SK-N-SH treated with all-trans-retinoic acid at 6 μM for 48 hours (cell line): Measurements from ENCODE around the gene TWSG1.

Experiments
- ATAC-seq: fragments of 200-7000 bp; cut with Tn5 transposase; 3 replicates; pipeline ENCODE4 v1.9.1; 2020; ENCODE audit warnings: mild to moderate bottlenecking, moderate library complexity
- ARNTL ChIP-seq: fragments of 450-650 bp; formaldehyde crosslinking; IDR thresholded peaks from 2 replicates; pipeline ENCODE4 v1.5.0; 2020; ENCODE audit warnings: low read depth, mild to moderate bottlenecking, moderate library complexity, borderline replicate concordance
- BACH2 ChIP-seq: fragments of 250-450 bp; sonication (Bioruptor Pico); IDR thresholded peaks from 2 replicates; pipeline ENCODE4 v1.9.0; 2021; ENCODE audit warnings: mild to moderate bottlenecking, borderline replicate concordance
- CSRNP3 ChIP-seq: fragments of 250-450 bp; sonication (Bioruptor Pico); IDR thresholded peaks from 2 replicates; pipeline ENCODE4 v1.5.1; 2021; ENCODE audit warnings: mild to moderate bottlenecking, moderate library complexity
- ESRRG ChIP-seq: fragments of 250-450 bp; sonication (Bioruptor Pico); IDR thresholded peaks from 2 replicates; pipeline ENCODE4 v1.6.1; 2021; ENCODE audit warnings: mild to moderate bottlenecking
- GLIS3 ChIP-seq: fragments of 250-450 bp; sonication (Bioruptor Pico); IDR thresholded peaks from 2 replicates; pipeline ENCODE4 v1.5.0; 2020; ENCODE audit warnings: mild to moderate bottlenecking, moderate library complexity
- ISL1 ChIP-seq: fragments of 250-450 bp; sonication (Bioruptor Pico); IDR thresholded peaks from 2 replicates; pipeline ENCODE4 v2.1.2; 2022; ENCODE audit warnings: mild to moderate bottlenecking, moderate library complexity
- POU6F1 ChIP-seq: fragments of 250-450 bp; sonication (Bioruptor Pico); IDR thresholded peaks from 2 replicates; pipeline ENCODE4 v1.8.0; 2021; ENCODE audit warnings: low read depth, mild to moderate bottlenecking, moderate library complexity, borderline replicate concordance
- RARB ChIP-seq: fragments of 250-450 bp; sonication (Bioruptor Pico); IDR thresholded peaks from 2 replicates; pipeline ENCODE4 v1.8.0; 2021; ENCODE audit warnings: mild to moderate bottlenecking, moderate library complexity
- SNAI2 ChIP-seq: fragments of 250-450 bp; sonication (Bioruptor Pico); IDR thresholded peaks from 2 replicates; pipeline ENCODE4 v1.5.0; 2020; ENCODE audit warnings: mild to moderate bottlenecking, moderate library complexity
- TOX ChIP-seq: fragments of 250-450 bp; sonication (Bioruptor Pico); IDR thresholded peaks from 2 replicates; pipeline ENCODE4 v1.8.0; 2021; ENCODE audit warnings: mild to moderate bottlenecking, moderate library complexity, borderline replicate concordance
- ZFP3 ChIP-seq: fragments of 250-450 bp; sonication (Bioruptor Pico); IDR thresholded peaks from 2 replicates; pipeline ENCODE4 v1.5.0; 2020; ENCODE audit warnings: mild to moderate bottlenecking, moderate library complexity
- ZFP30 ChIP-seq: fragments of 450-650 bp; formaldehyde crosslinking; IDR thresholded peaks from 2 replicates; pipeline ENCODE4 v1.5.0; 2022; ENCODE audit warnings: mild to moderate bottlenecking, moderate library complexity
- ZNF565 ChIP-seq: fragments of 450-650 bp; formaldehyde crosslinking; conservative IDR thresholded peaks from 2 replicates; pipeline ENCODE4 v1.5.0; 2020; ENCODE audit warnings: low read depth, mild to moderate bottlenecking, moderate library complexity
- ZNF70 ChIP-seq: fragments of 450-650 bp; formaldehyde crosslinking; IDR thresholded peaks from 2 replicates; pipeline ENCODE4 v1.5.0; 2020; ENCODE audit warnings: mild to moderate bottlenecking, moderate library complexity
- ZNF8 ChIP-seq: fragments of 450-650 bp; formaldehyde crosslinking; IDR thresholded peaks from 2 replicates; pipeline ENCODE4 v1.5.0; 2020; ENCODE audit warnings: mild to moderate bottlenecking, moderate library complexity
- TF ChIP-seq, protein P1 (sequence below): fragments of 250-450 bp; sonication (Bioruptor Pico); IDR thresholded peaks from 2 replicates; pipeline ENCODE4 v1.5.1; 2020; ENCODE audit warnings: low read depth, mild to moderate bottlenecking, moderate library complexity
- TF ChIP-seq, protein P2 (sequence below): fragments of 250-450 bp; sonication (Bioruptor Pico); IDR thresholded peaks from 2 replicates; pipeline ENCODE4 v1.5.0; 2020; ENCODE audit warnings: mild to moderate bottlenecking, moderate library complexity

TWSG1 gene

GRCh38 chr18:9362869-9363268 is 28.3 kb downstream of the TWSG1 start (continued):
- TF ChIP-seq ZFP30 (no peak), ESRRG (CRISPR knock-in tag) (no peak), RARB (CRISPR knock-in tag) (no peak), ARNTL (CRISPR knock-in tag) (no peak), CSRNP3 (CRISPR knock-in tag) (no peak)

DNA sequence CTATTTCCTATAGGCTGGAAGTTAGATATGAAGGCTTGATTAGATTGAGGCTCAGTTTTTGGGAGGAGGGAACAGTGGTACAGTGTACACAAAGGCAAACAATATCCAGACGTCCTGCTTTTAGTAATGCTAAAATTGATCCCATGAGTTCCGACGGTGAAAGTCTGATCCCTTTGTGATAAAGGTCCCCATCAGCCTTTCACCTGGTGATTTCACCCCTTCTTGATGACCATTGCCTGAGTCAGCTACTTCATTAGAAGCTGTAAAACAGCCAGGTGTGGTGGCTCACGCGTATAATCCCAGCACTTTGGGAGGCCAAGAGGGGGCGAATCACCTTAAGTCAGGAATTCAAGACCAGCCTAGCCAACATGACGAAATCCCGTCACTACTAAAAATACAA is 29.7 kb downstream of the TWSG1 start:
- no peak for ATAC-seq
- TF ChIP-seq, protein P1, sequence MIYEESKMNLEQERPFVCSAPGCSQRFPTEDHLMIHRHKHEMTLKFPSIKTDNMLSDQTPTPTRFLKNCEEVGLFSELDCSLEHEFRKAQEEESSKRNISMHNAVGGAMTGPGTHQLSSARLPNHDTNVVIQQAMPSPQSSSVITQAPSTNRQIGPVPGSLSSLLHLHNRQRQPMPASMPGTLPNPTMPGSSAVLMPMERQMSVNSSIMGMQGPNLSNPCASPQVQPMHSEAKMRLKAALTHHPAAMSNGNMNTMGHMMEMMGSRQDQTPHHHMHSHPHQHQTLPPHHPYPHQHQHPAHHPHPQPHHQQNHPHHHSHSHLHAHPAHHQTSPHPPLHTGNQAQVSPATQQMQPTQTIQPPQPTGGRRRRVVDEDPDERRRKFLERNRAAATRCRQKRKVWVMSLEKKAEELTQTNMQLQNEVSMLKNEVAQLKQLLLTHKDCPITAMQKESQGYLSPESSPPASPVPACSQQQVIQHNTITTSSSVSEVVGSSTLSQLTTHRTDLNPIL (CRISPR knock-in tag): no peak
- TF ChIP-seq CSRNP3 (CRISPR knock-in tag) (no peak), GLIS3 (CRISPR knock-in tag) (no peak), ZFP30 (no peak)

GRCh38 chr18:9365406-9365805 is 30.8 kb downstream of the TWSG1 start:
- TF ChIP-seq ESRRG (CRISPR knock-in tag) (no peak), ZFP3 (CRISPR knock-in tag) (no peak), SNAI2 (CRISPR knock-in tag) (no peak), CSRNP3 (CRISPR knock-in tag) (no peak), ZNF70 (CRISPR knock-in tag) (no peak), ZFP30 (no peak), POU6F1 (CRISPR knock-in tag) (no peak), RARB (CRISPR knock-in tag) (no peak), TOX (CRISPR knock-in tag) (no peak), ISL1 (CRISPR knock-in tag) (no peak), GLIS3 (CRISPR knock-in tag) (no peak), ZNF565 (CRISPR knock-in tag) (no peak), BACH2 (CRISPR knock-in tag) (no peak), ZNF8 (CRISPR knock-in tag) (no peak)
- TF ChIP-seq, protein P1 (CRISPR knock-in tag): no peak
- TF ChIP-seq, protein P2, sequence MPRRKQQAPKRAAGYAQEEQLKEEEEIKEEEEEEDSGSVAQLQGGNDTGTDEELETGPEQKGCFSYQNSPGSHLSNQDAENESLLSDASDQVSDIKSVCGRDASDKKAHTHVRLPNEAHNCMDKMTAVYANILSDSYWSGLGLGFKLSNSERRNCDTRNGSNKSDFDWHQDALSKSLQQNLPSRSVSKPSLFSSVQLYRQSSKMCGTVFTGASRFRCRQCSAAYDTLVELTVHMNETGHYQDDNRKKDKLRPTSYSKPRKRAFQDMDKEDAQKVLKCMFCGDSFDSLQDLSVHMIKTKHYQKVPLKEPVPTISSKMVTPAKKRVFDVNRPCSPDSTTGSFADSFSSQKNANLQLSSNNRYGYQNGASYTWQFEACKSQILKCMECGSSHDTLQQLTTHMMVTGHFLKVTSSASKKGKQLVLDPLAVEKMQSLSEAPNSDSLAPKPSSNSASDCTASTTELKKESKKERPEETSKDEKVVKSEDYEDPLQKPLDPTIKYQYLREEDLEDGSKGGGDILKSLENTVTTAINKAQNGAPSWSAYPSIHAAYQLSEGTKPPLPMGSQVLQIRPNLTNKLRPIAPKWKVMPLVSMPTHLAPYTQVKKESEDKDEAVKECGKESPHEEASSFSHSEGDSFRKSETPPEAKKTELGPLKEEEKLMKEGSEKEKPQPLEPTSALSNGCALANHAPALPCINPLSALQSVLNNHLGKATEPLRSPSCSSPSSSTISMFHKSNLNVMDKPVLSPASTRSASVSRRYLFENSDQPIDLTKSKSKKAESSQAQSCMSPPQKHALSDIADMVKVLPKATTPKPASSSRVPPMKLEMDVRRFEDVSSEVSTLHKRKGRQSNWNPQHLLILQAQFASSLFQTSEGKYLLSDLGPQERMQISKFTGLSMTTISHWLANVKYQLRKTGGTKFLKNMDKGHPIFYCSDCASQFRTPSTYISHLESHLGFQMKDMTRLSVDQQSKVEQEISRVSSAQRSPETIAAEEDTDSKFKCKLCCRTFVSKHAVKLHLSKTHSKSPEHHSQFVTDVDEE (CRISPR knock-in tag): no peak
- TF ChIP-seq, all 23 proteins: peak for 0
- no peak for ATAC-seq
